Measurements from ENCODE around the gene PSMD8.
"Not testable (repeated sequence)": the region's sequence is repeated elsewhere in the genome, so short reads cannot be mapped to it uniquely, and the experiment has no call there.

PSMD8 gene

DNA sequence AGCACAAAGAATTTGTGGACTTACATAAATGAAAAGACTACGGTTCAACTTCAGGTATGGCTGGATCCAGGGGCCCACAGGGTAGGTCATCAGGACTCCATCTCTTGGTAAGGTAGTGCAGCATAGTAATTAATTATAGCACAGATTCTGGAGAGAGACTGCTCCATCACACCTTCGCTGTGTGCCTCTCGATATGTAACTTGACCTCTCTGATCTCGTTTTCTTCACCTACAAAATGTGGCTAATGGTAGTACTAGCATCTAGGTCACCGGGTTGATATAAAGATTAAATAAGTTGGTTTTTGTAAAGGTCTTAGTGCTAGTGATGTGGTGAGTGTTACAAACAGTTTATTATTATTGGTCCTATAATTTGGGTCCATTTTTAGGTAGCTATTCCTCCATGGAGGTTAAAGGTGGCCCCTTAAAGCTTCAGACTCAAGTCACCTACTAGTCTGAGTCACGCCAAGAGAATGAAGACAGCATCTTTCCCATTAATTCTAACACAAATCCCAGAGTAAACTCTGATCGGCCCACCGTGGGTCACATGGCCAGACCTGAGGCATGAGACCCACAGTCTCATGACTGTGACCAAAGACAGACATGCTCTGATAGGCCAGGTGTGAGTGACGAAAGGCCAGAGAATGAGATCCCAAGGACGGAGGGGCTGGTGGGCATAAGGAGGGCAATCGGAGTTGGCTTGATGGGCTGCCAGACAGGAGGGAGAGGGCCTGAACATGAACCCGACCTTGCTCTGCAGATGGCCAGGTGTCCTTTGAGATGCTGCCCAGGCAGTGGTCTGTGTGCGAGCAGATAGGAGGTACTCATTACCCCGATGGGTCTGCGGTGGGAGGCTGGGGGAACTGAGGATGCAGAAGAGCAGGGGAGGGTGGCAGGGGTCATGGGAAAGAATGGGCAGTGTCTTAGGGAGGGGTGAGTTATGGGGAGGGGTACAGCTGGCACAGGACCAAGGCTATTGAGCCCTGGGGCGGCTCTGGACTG, 18.3 kb upstream of the PSMD8 start:
- Mint-ChIP-seq H3K27ac (no peak overlapping the region), H3K27me3 (ENCODE audit: low read depth) (peaks cover 33% of the 10 kb centered on the region), H3K4me1 (ENCODE audit: low read depth) (peaks cover 7% of the 10 kb centered on the region), H3K9me3 (no peaks in the 10 kb centered on the region), H3K4me3 (no peak overlapping the region), H3K36me3 (ENCODE audit: low read depth) (no peaks in the 10 kb centered on the region)
- no peak for DNase-seq (ENCODE audit: low spot score)

DNA sequence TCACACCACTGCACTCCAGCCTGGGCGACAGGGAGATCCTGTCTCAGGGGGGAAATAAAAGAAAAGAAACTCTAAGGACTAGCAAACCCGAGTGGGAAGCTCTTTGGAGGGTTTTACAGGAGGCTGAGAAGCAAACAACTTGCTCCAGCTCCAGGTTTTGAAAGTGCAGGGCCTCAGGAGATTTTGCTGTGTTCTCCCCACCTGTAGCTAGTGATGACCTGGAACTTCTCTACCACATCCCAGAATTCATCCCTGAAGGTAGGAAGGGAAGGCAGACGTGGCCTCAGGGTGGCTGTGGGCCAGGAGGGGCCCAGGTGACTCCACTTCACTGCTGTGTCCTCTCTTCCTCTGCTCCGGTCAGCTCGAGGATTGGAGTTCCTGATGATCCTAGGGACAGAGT, 16.3 kb upstream of the PSMD8 start:
- Mint-ChIP-seq H3K9me3 (no peaks in the 10 kb centered on the region), H3K36me3 (ENCODE audit: low read depth) (no peaks in the 10 kb centered on the region), H3K4me1 (ENCODE audit: low read depth) (peaks cover 12% of the 10 kb centered on the region), H3K4me3 (no peak overlapping the region), H3K27me3 (ENCODE audit: low read depth) (peaks cover 41% of the 10 kb centered on the region), H3K27ac (no peak overlapping the region)
- no peak for DNase-seq (ENCODE audit: low spot score)

DNA sequence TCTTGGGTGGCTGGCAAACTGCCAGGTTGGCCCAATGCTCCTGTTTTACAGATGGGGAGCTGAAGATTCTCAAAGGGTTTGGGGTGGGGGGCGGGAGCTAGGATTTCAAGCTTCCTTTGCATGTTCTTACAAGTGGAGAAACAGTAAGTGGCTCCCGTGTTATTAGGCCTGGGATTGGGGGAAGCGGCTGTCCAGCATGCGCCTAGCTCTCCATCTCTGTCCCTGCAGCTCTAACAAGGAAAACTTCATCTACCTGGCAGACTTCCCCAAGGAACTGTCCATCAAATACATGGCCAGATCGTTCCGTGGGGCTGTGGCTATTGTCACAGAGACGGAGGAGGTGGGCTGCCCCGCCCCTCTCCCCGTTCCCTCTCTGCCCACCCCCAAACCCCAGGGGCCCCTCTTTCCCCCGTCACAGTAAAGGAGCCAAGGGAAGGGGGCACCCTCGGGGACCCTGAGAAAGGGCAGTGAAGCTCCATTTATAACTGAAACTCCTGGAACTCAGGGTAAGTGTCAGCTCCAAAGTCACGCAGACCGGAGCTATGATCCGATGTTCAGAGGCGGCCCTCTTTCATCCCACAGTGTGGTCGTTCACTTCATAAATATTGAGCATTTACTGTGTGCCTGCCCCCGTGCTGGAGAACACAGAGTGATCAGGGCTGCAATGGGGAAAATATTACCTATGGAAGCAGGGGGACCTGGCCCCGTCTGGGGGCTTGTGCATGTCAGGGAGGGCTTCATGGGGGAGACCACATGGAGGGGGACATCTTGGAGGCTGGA, 14.9 kb upstream of the PSMD8 start:
- no peak for DNase-seq (ENCODE audit: low spot score)
- Mint-ChIP-seq H3K27ac (no peak overlapping the region), H3K4me1 (ENCODE audit: low read depth) (peaks cover 12% of the 10 kb centered on the region), H3K27me3 (ENCODE audit: low read depth) (peaks cover 41% of the 10 kb centered on the region), H3K4me3 (peak overlapping the region; percentile 4), H3K9me3 (no peaks in the 10 kb centered on the region), H3K36me3 (ENCODE audit: low read depth) (no peaks in the 10 kb centered on the region)

DNA sequence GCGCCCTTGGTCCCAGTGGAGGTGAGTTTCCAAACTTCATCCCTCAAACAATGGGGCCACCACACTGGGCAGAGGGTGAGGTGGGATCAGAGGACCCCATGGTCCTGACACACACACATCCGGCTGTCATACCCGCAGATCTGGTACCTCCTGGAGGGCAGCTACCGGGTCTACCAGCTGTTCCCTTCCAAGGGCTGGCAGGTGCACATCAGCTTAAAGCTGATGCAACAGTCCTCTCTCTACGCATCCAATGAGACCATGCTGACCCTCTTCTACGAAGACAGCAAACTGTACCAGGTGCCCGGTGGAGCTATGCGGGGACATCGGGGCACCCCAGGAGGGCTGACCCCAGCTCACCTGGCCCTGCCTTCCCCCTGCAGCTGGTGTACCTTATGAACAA, 14.0 kb upstream of the PSMD8 start:
- Mint-ChIP-seq H3K4me3 (peak overlapping the region; percentile 93), H3K9me3 (no peaks in the 10 kb centered on the region), H3K27ac (no peak overlapping the region), H3K27me3 (ENCODE audit: low read depth) (peaks cover 41% of the 10 kb centered on the region), H3K36me3 (ENCODE audit: low read depth) (no peaks in the 10 kb centered on the region), H3K4me1 (ENCODE audit: low read depth) (peaks cover 12% of the 10 kb centered on the region)
- no peak for DNase-seq (ENCODE audit: low spot score)

DNA sequence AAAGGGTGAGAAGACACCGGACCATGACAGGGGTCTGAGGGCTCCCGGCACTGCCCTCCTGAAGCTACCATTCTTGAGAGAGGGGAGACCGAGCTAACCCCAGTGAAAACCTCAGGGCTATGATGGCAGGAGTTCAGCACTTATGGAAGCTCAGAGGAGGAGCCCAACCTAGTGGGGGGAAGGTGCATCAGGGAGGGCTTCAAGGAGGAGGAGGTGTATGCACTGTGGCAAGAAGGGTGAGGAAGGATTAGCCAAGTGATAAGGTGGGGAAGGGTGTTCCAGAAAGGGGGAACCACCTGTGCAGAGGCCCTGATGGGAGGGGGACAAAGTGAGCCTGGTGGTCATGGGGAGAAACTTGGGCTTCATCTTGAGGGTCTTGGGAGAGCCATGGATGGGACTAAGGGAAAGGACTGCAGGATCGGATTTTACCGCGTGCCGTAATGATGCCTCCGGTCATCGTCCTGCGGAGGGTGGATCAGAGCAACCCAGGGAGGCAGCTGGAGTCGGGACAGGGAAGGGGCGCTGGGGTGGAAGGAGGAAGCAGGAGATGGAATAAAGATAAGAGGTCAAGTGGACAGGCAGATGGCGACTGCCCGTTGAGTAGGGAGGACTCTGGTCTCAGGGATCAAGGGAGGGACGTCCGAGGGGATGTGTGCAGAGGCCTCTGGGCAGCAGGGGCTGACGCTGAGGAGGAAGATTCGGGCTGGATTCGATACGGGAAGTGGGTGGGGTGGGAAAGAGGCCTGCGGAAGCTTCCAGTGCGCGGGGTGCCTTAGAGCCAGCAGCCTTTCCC, 13.3 kb upstream of the PSMD8 start:
- DNase-seq (ENCODE audit: low spot score) = no peak
- Mint-ChIP-seq H3K27ac (peak overlapping the region; percentile 28), H3K27me3 (ENCODE audit: low read depth) (peaks cover 41% of the 10 kb centered on the region), H3K4me3 (peak overlapping the region; percentile 93), H3K4me1 (ENCODE audit: low read depth) (peaks cover 12% of the 10 kb centered on the region), H3K36me3 (ENCODE audit: low read depth) (no peaks in the 10 kb centered on the region), H3K9me3 (no peaks in the 10 kb centered on the region)

DNA sequence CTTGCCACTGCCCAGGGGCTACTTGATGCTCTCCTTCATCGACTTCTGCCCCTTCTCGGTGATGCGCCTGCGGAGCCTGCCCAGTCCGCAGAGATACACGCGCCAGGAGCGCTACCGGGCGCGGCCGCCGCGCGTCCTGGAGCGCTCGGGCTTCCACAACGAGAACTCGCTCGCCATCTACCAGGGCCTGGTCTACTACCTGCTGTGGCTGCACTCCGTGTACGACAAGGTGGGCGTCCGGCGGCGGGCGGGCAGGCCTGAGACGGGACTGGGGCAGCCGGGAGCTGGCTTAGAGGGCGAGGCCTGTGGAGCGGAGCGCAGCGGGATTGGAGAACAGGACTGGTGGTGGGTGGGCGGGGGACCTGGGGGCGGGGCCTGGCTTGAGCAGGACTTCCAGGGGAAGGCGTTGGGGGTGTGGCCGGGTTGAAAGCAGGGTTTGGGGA, 12.7 kb upstream of the PSMD8 start:
- H3K27ac Mint-ChIP-seq = peak overlapping the region; percentile 81
- peak; percentile 79 for DNase-seq (ENCODE audit: low spot score)

DNA sequence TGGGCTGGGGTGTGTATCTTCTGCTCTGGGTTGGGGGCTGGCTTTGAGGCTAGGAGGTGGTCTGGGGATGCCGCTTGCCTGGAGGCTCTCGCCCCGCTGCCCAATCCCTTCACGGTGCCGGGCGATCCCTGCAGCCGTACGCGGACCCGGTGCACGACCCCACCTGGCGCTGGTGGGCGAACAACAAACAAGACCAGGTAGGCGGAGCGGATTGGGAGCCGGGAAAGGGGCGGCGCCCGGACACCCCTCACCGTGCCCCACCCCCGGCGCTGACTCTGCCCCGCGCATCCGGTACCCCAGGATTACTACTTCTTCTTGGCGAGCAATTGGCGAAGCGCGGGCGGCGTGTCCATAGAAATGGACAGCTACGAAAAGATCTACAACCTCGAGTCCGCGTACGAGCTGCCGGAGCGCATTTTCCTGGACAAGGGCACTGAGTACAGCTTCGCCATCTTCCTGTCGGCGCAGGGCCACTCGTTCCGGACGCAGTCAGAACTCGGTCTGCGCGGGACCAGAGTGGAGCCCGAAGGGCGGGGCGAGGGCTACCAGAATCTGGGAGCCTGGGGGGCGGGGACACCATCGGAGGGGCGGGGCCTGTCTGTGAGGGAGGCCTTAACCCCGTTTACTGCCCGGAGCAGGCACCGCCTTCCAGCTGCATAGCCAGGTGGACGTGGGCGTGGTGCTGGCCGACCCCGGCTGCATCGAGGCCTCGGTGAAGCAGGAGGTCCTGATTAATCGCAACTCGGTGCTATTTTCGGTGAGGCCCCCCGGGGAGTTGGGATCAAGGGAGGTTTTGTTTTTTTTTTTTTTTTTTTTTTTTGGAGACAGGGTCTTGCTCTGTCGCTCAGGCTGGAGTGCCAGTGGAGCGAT, 12.1 kb upstream of the PSMD8 start:
- Mint-ChIP-seq H3K27me3 (ENCODE audit: low read depth) (peaks cover 38% of the 10 kb centered on the region), H3K9me3 (no peaks in the 10 kb centered on the region), H3K27ac (peak overlapping the region; percentile 81), H3K36me3 (ENCODE audit: low read depth) (no peaks in the 10 kb centered on the region), H3K4me1 (ENCODE audit: low read depth) (peaks cover 12% of the 10 kb centered on the region), H3K4me3 (peak overlapping the region; percentile 93)
- peak; percentile 84 for DNase-seq (ENCODE audit: low spot score)

More for the DNA sequence above, 12.7 kb upstream of the PSMD8 start:
- Mint-ChIP-seq H3K4me1 (ENCODE audit: low read depth) (peaks cover 12% of the 10 kb centered on the region), H3K27me3 (ENCODE audit: low read depth) (peaks cover 38% of the 10 kb centered on the region), H3K9me3 (no peaks in the 10 kb centered on the region), H3K4me3 (peak overlapping the region; percentile 93), H3K36me3 (ENCODE audit: low read depth) (no peaks in the 10 kb centered on the region)

DNA sequence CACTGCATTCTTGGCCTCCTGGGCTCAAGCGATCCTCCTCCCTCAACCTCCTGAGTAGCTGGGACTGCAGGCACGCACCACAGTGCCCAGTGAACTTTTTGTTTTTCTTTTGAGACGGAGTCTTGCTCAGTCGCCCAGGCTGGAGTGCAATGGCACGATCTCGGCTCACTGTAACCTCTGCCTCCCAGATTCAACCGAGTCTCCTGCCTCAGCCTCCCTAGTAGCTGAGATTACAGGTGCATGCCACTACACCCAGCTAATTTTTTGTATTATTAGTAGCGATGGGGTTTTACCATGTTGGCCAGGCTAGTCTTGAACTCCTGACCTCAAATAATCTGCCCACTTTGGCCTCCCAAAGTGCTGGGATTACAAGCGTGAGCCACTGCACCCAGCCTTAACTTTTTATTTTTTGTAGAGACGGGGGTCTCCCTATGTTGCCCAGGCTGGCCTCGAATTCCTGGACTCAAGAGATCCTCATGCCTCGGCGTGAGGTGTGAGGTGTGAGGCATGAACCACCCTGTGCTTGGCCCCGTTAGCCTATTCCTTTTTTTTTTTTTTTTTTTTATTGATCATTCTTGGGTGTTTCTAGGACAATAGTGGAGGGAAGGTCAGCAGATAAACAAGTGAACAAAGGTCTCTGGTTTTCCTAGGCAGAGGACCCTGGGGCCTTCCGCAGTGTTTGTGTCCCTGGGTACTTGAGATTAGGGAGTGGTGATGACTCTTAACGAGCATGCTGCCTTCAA, 11.3 kb upstream of the PSMD8 start:
- H3K36me3 Mint-ChIP-seq (ENCODE audit: low read depth); H3K27ac Mint-ChIP-seq; DNase-seq (ENCODE audit: low spot score); H3K9me3 Mint-ChIP-seq: not testable (repeated sequence)
- peaks cover 12% of the 10 kb centered on the region for H3K4me1 Mint-ChIP-seq (ENCODE audit: low read depth)
- peak overlapping the region; percentile 93 for H3K4me3 Mint-ChIP-seq
- peaks cover 32% of the 10 kb centered on the region for H3K27me3 Mint-ChIP-seq (ENCODE audit: low read depth)

DNA sequence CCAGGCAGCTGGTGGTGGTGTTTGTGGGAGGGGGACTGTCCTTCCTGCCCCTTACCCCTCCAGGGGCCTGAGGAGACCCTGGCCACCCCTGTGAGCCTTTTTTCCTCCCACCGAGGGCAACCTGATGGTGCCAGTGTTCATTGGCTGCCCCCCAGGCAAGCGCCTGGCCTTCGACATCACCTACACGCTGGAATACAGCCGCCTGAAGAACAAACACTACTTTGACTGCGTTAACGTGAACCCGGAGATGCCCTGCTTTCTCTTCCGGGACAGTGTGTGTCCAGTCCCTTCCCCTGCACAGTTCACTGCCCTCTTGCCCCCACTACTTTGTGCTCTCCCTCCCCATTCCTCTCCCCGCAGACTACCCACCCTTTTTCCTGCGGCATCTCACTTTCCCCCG, 7.3 kb upstream of the PSMD8 start:
- H3K4me3 Mint-ChIP-seq = no peak overlapping the region
- H3K36me3 Mint-ChIP-seq (ENCODE audit: low read depth) = no peaks in the 10 kb centered on the region
- no peak for DNase-seq (ENCODE audit: low spot score)
- H3K9me3 Mint-ChIP-seq = no peaks in the 10 kb centered on the region
- H3K27ac Mint-ChIP-seq = no peak overlapping the region
- H3K4me1 Mint-ChIP-seq (ENCODE audit: low read depth) = peaks cover 1% of the 10 kb centered on the region
- peaks cover 8% of the 10 kb centered on the region for H3K27me3 Mint-ChIP-seq (ENCODE audit: low read depth)

DNA sequence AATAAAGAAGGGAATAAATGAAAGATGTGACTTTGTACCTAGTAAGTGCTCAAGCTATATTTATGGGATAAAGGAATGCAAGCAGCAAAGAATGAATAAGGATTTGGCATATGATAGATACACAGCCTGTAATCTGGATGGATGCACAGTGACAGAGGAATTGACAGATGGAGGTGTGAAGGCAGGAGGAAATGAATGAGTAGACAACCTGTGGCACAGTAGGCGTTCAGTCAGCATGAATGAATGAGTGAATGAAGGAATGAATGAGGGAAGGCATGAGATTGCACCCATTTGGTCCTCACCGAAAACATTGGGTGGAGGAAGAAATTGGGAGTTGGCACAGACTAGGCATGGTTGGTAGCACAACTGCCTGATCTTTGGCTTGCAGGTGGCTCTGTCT, 4.8 kb upstream of the PSMD8 start:
- peaks cover 1% of the 10 kb centered on the region for H3K4me1 Mint-ChIP-seq (ENCODE audit: low read depth)
- H3K9me3 Mint-ChIP-seq = no peaks in the 10 kb centered on the region
- H3K36me3 Mint-ChIP-seq (ENCODE audit: low read depth) = peaks cover under 1% of the 10 kb centered on the region
- DNase-seq (ENCODE audit: low spot score) = no peak
- H3K27me3 Mint-ChIP-seq (ENCODE audit: low read depth) = peaks cover 8% of the 10 kb centered on the region
- no peak overlapping the region for H3K4me3 Mint-ChIP-seq
- H3K27ac Mint-ChIP-seq = no peak overlapping the region

DNA sequence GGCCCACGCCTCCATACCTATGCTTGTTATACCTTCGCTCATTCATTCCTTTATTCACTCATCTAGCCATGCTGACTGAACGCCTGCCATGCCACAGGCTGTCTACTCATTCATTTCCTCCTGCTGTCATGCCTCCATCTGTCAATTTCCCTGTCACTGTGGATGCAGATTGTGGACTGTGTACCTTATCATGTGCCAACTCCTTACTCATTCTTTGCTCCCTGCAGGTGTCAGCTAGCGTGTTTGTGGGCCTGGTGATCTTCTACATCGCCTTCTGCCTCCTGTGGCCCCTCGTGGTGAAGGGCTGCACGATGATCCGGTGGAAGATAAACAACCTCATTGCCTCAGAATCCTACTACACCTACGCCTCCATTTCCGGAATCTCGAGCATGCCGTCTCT, 4.1 kb upstream of the PSMD8 start:
- Mint-ChIP-seq H3K4me1 (ENCODE audit: low read depth) (peaks cover 4% of the 10 kb centered on the region), H3K27me3 (ENCODE audit: low read depth) (peaks cover 8% of the 10 kb centered on the region), H3K36me3 (ENCODE audit: low read depth) (peaks cover 7% of the 10 kb centered on the region), H3K4me3 (no peak overlapping the region), H3K9me3 (no peaks in the 10 kb centered on the region), H3K27ac (no peak overlapping the region)
- no peak for DNase-seq (ENCODE audit: low spot score)

DNA sequence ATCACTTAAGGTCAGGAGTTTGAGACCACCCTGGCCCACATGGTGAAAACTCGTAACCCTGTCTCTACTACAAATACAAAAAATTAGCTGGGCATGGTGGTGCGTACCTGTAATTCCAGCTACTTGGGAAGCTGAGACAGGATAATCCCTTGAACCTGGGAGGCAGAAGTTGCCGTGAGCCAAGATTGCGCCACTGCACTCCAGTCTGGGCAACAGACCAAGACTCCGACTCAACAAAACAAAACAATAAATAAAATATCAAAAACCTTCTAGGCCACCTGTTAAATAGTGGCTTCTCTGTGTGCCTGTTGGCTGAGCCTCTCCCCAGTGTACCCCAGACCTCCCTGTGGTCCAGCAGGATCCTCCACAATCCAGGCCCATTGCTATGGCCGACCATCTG, 3.3 kb upstream of the PSMD8 start:
- Mint-ChIP-seq H3K27me3 (ENCODE audit: low read depth) (peaks cover 8% of the 10 kb centered on the region), H3K36me3 (ENCODE audit: low read depth) (peaks cover 10% of the 10 kb centered on the region), H3K4me3 (no peak overlapping the region), H3K27ac (no peak overlapping the region), H3K9me3 (no peaks in the 10 kb centered on the region), H3K4me1 (ENCODE audit: low read depth) (peaks cover 7% of the 10 kb centered on the region)
- DNase-seq (ENCODE audit: low spot score) = no peak

All from T-helper 2 cell treated with Interferon-gamma antibody and Interleukin-4, amounts not matched to agents 5 μg/mL and 100 μg/mL, for 36 hours (primary cell).